B cell (primary cell): ENCODE data around the gene THAP11. TPM values are rescaled to one million over a fixed set of nuclear protein-coding genes. Genes with fewer than 3 reads are reported as not detected.
A peak's percentile ranks its signal among the peaks of the same experiment; 100 is the strongest.

Source experiments
- ATAC-seq: fragments of 200-7000 bp; cut with Tn5 transposase; one replicate; pipeline ENCODE4 v1.10.0; 2021; ENCODE audit warnings: low read depth, mild to moderate bottlenecking, moderate number of reproducible peaks, moderate library complexity
- CTCF ChIA-PET: fragments of 350-600 bp; sonication (Branson Sonifier 250); formaldehyde crosslinking; loops from one replicate; lab custom pipeline; 2021; ENCODE audit warnings: antibody characterized with exemption, inconsistent platforms; lab: Charles Lee
- POLR2A ChIA-PET: fragments of 350-600 bp; sonication (Branson Sonifier 250); formaldehyde crosslinking; loops from one replicate; lab custom pipeline; 2021; ENCODE audit warnings: antibody characterized with exemption; lab: Charles Lee
- DNase-seq: peaks from one replicate; pipeline ENCODE4 v3.0.0; 2013
- H2AFZ ChIP-seq: 2 replicates; pipeline ENCODE4 v1.6.1; 2012; ENCODE audit warnings: mild to moderate bottlenecking, low read depth, low read length; ENCODE audit not compliant: insufficient read depth, poor library complexity, severe bottlenecking
- H3K27ac ChIP-seq, 2 donors: 1 replicate in 1 of 2; 2 replicates in 1 of 2; pipeline ENCODE4 v1.5.1; 2012 to 2013; ENCODE audit warnings: low read length in 2 of 2, mild to moderate bottlenecking in 2 of 2, moderate library complexity in 1 of 2
- H3K27me3 ChIP-seq, 4 experiments: fragments of 200-600 bp in 1 of 4; sonication (generic) in 1 of 4; replicated peaks in 1 of 4; 1 replicate in 2 of 4; 2 replicates in 2 of 4; pipeline versions ENCODE4 v1.6.1 to v1.7.0; 2013 to 2016; ENCODE audit warnings: low read length in 3 of 4, mild to moderate bottlenecking in 2 of 4, mixed read lengths in 1 of 4, moderate library complexity in 1 of 4; ENCODE audit not compliant: insufficient read depth in 4 of 4, control insufficient read depth in 3 of 4; ENCODE audit errors: control extremely low read depth in 1 of 4
- H3K36me3 ChIP-seq, 2 experiments: replicated peaks in 1 of 2; 1 replicate in 1 of 2; 2 replicates in 1 of 2; pipeline versions ENCODE4 v1.6.1 to v1.7.1; 2013; ENCODE audit warnings: low read length in 1 of 2; ENCODE audit not compliant: insufficient read depth in 2 of 2, control insufficient read depth in 1 of 2; ENCODE audit errors: control extremely low read depth in 1 of 2, extremely low read depth in 1 of 2
- H3K4me1 ChIP-seq, 2 donors: fragments of 200-600 bp in 1 of 2; sonication (generic) in 1 of 2; 1 replicate in 1 of 2; 2 replicates in 1 of 2; pipeline versions ENCODE4 v1.5.1 to v1.6.1; 2013 to 2017; ENCODE audit warnings: low read length in 2 of 2; ENCODE audit not compliant: control insufficient read depth in 2 of 2, insufficient read depth in 2 of 2
- H3K4me2 ChIP-seq: replicated peaks from 2 replicates; pipeline ENCODE3; 2012; ENCODE audit warnings: mild to moderate bottlenecking, low read depth, low read length; ENCODE audit not compliant: poor library complexity, severe bottlenecking
- H3K4me3 ChIP-seq, 5 experiments: fragments of 200-600 bp in 1 of 5; sonication (generic) in 1 of 5; 1 replicate in 3 of 5; 2 replicates in 2 of 5; pipeline versions ENCODE4 v1.5.1 to v1.7.0; 2011 to 2016; ENCODE audit warnings: low read length in 4 of 5, mild to moderate bottlenecking in 4 of 5, low read depth in 2 of 5, control low read depth in 1 of 5, moderate library complexity in 1 of 5; ENCODE audit not compliant: insufficient read depth in 1 of 5; ENCODE audit errors: control extremely low read depth in 1 of 5, extremely low read depth in 1 of 5
- H3K79me2 ChIP-seq: fragments of 200-600 bp; sonication (generic); one replicate; pipeline ENCODE4 v1.6.0; 2016; ENCODE audit warnings: low read length; ENCODE audit not compliant: control insufficient read depth, insufficient read depth
- H3K9ac ChIP-seq: fragments of 200-600 bp; sonication (generic); 2 replicates; pipeline ENCODE4 v1.6.1; 2017; ENCODE audit warnings: mild to moderate bottlenecking, low read length, moderate library complexity
- H3K9me3 ChIP-seq, 3 donors: one replicate each; pipeline versions ENCODE4 v1.6.1 to v1.7.1; 2013; ENCODE audit warnings: low read length in 2 of 3; ENCODE audit not compliant: control insufficient read depth in 2 of 3, insufficient read depth in 1 of 3; ENCODE audit errors: control extremely low read depth in 1 of 3
- H4K20me1 ChIP-seq: 2 replicates; pipeline ENCODE4 v1.6.0; 2012; ENCODE audit warnings: mild to moderate bottlenecking, low read length; ENCODE audit not compliant: insufficient read depth, control insufficient read depth, poor library complexity, severe bottlenecking
- H3K27ac Mint-ChIP-seq: one replicate; pipeline ENCODE4 v1.8.0; 2021; ENCODE audit warnings: mixed read lengths
- H3K27me3 Mint-ChIP-seq: one replicate; pipeline ENCODE4 v1.8.0; 2021; ENCODE audit warnings: mixed read lengths
- H3K4me1 Mint-ChIP-seq: one replicate; pipeline ENCODE4 v1.8.0; 2021; ENCODE audit warnings: mixed read lengths
- H3K4me3 Mint-ChIP-seq: one replicate; pipeline ENCODE4 v1.8.0; 2021; ENCODE audit warnings: mixed read lengths
- H3K9me3 Mint-ChIP-seq: one replicate; pipeline ENCODE4 v1.8.0; 2022; ENCODE audit warnings: mixed read lengths; ENCODE audit not compliant: insufficient read depth
- EZH2 ChIP-seq: IDR thresholded peaks from 2 replicates; pipeline ENCODE4 v1.6.1; 2012; ENCODE audit warnings: borderline replicate concordance, low read depth, mild to moderate bottlenecking, moderate library complexity, low read length; ENCODE audit not compliant: insufficient read depth, poor library complexity, severe bottlenecking
- WGBS: methylation state at CpG from one replicate; pipeline ENCODE4 v1.1.5; 2013; ENCODE audit warnings: missing lambda C conversion rate; ENCODE audit not compliant: insufficient coverage; 5-methylcytosine and 5-hydroxymethylcytosine counted together
- intact Hi-C: fragments of 100-400 bp; cut with micrococcal nuclease; formaldehyde crosslinking; loops from one replicate; pipeline ENCODE4 v1.10.0; 2022
- polyA plus RNA-seq: library from polyadenylated mRNA; depleted of rRNA; stranded (reverse); fragments of >200 nt; gene quantifications from 2 replicates; pipeline ENCODE4 v1.2.3, GENCODE V29; 2012
- small RNA-seq: library from RNA; depleted of rRNA; stranded (forward); fragments of <200 nt; gene quantifications from one replicate; pipeline ENCODE3, GENCODE V24; 2012; ENCODE audit warnings: low replicate concordance, low read depth; ENCODE audit not compliant: insufficient read length
- total RNA-seq, 2 donors: library from RNA; stranded (reverse); fragments of 120-200 nt in 1 of 2; gene quantifications; 1 replicate in 1 of 2; 2 replicates in 1 of 2; pipeline versions ENCODE4 v1.2.3 to v1.2.4, GENCODE V29; 2013 to 2022
- TF ChIP-seq, protein P1 (sequence below): fragments of 200-600 bp; IDR thresholded peaks from one replicate; pipeline ENCODE4 v1.8.0; 2022; ENCODE audit warnings: antibody characterized with exemption, mild to moderate bottlenecking

The THAP11 gene
- total and polyA plus RNA-seq, 2 donors (not counting 1 experiment from before 2014, with no cell fraction given), result 24.4 to 42.7 TPM

DNA sequence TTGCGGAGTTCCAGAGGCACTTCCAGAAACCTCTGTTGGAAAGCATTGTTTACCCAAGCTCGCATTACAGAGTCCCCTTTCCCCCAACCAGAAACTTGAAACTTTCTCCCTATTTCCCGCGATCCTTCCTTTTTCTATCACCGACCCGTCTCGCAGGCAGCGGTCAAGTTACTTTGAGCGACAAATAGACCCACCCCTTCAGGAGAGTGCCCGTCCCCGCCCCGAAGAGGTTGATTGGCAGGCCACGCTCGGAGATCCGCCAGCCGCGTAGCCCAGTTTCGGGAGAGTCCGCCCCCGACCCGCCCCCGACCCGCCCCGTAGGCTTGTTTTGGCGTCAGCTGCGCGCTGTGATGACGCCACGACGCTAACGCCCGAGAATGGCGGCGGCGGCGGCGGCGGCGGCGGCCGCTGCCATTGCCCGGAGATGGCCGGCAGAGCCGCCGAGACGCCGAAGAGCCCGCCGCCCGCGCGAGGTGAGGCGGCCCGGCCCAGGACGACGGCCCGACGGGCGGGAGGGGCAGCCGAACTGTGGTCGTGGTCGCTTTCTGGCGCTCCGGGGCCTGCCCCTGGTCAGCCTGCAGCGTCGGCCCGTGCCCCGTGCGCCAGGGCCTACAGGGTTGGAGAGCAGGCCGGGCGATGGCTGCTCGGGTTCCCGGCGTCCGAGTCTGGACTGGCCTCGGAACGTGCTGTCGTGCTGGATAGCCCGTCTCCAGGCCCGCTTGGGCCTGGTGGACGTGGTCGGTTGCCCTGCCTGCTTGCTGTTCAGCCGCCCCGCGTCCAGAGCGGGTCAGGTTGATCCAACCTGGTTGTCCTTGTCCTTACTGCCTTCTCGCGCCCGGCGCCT, 51.0 kb downstream of the THAP11 start, which contains the start of gene PSKH1:
Gene PSKH1 (plus strand): TSS at position 356 of the 844 bp plus-strand sequence. CDS start 15,496 bp downstream, outside the sequence.
- peak within 1 kb of the TSS; percentile 85 for H3K27ac Mint-ChIP-seq
- peak within 1 kb of the TSS; percentile 90 for H3K4me3 Mint-ChIP-seq
- Histone ChIP-seq H3K4me3 (peak within 1 kb of the TSS; percentile 61 to 92 (median 76)), H3K9ac (peak within 1 kb of the TSS; percentile 91), H3K4me1 (peaks cover 16 to 18% of the 10 kb centered on the region in 2 donors), H2AFZ (peak within 1 kb of the TSS; percentile 72), H3K9me3 (no peaks in the 10 kb centered on the region), H3K4me2 (peak within 1 kb of the TSS; percentile 92), H4K20me1 (peaks cover 21% of the 10 kb centered on the region), H3K27me3 (no peaks in the 10 kb centered on the region), H3K27ac (peak within 1 kb of the TSS; percentile 77 to 95), H3K79me2 (peaks cover 59% of the 10 kb centered on the region), H3K36me3 (no peaks in the 10 kb centered on the region)
- ATAC-seq (peak; percentile 99), DNase-seq (peak; percentile 95)
- peaks cover 31% of the 10 kb centered on the region for H3K4me1 Mint-ChIP-seq
- WGBS, result under 1% methylated on average over 89 of the region's 90 CpGs
- intact Hi-C loops, result loop anchor here (1.0 to 5.0 kb wide), 7 partner anchors 21 to 191 kb away; partner anchors contain the start of genes CENPT, DDX28, DUS2 and NUTF2
- H3K27me3 Mint-ChIP-seq, result no peaks in the 10 kb centered on the region
- H3K9me3 Mint-ChIP-seq, result no peaks in the 10 kb centered on the region
- ChIA-PET CTCF (interaction anchor here (0.6 to 3.0 kb wide), 10 partner anchors 9 to 956 kb away, joined by 3 to 23 read pairs (median 4); partner anchors contain the start of gene NRN1L), POLR2A (interaction anchor here (0.5 to 2.2 kb wide), 4 partner anchors 33 to 307 kb away, joined by 3 to 19 read pairs (median 4); partner anchors contain the start of gene PSMB10)
- TF ChIP-seq, protein P1, sequence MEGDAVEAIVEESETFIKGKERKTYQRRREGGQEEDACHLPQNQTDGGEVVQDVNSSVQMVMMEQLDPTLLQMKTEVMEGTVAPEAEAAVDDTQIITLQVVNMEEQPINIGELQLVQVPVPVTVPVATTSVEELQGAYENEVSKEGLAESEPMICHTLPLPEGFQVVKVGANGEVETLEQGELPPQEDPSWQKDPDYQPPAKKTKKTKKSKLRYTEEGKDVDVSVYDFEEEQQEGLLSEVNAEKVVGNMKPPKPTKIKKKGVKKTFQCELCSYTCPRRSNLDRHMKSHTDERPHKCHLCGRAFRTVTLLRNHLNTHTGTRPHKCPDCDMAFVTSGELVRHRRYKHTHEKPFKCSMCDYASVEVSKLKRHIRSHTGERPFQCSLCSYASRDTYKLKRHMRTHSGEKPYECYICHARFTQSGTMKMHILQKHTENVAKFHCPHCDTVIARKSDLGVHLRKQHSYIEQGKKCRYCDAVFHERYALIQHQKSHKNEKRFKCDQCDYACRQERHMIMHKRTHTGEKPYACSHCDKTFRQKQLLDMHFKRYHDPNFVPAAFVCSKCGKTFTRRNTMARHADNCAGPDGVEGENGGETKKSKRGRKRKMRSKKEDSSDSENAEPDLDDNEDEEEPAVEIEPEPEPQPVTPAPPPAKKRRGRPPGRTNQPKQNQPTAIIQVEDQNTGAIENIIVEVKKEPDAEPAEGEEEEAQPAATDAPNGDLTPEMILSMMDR, result no peak
- no peak for TF ChIP-seq EZH2

Small RNAs within 50 kb of the gene (small RNA-seq; reads per million reads assigned to genes)
- gene AC040162.2 (not detected), gene NRN1L (not detected)

Other genes with a start within 250 kb of the THAP11 start
- gene CARMIL2, start 197.2 kb upstream of the THAP11 start, total RNA-seq, result 167 and 170 TPM in 2 replicates
- gene CARMIL2, start 197.2 kb upstream of the THAP11 start, polyA plus RNA-seq, result 169 and 235 TPM in 2 replicates
- gene ACD, start 182.1 kb upstream of the THAP11 start, total RNA-seq, result 47.6 and 58.1 TPM in 2 replicates
- gene ACD, start 182.1 kb upstream of the THAP11 start, polyA plus RNA-seq, result 60.2 and 71.4 TPM in 2 replicates
- 13.6 and 14.8 TPM in 2 replicates for gene PARD6A, start 181.4 kb upstream of the THAP11 start, total RNA-seq
- 7.9 and 15.9 TPM in 2 replicates for gene PARD6A, start 181.4 kb upstream of the THAP11 start, polyA plus RNA-seq
- 12.8 and 14.3 TPM in 2 replicates for gene ENKD1, start 175.6 kb upstream of the THAP11 start, total RNA-seq
- gene ENKD1, start 175.6 kb upstream of the THAP11 start, polyA plus RNA-seq, result 12.6 and 13.3 TPM in 2 replicates
- gene C16orf86, start 175.5 kb upstream of the THAP11 start, total RNA-seq, result 8.7 and 9.9 TPM in 2 replicates
- 13.3 and 18.0 TPM in 2 replicates for gene C16orf86, start 175.5 kb upstream of the THAP11 start, polyA plus RNA-seq
- 18.1 and 18.2 TPM in 2 replicates for gene GFOD2, start 123.0 kb upstream of the THAP11 start, total RNA-seq
- gene GFOD2, start 123.0 kb upstream of the THAP11 start, polyA plus RNA-seq, result 9.5 and 11.9 TPM in 2 replicates
- gene RANBP10, start 35.8 kb upstream of the THAP11 start, total RNA-seq, result 32.2 and 33.1 TPM in 2 replicates
- 26.8 and 29.0 TPM in 2 replicates for gene RANBP10, start 35.8 kb upstream of the THAP11 start, polyA plus RNA-seq
- 1.1 and 1.2 TPM in 2 replicates for gene TSNAXIP1, start 35.4 kb upstream of the THAP11 start, total RNA-seq
- gene TSNAXIP1, start 35.4 kb upstream of the THAP11 start, polyA plus RNA-seq, result 0.97 and 1.2 TPM in 2 replicates
- gene NUTF2, start 4.6 kb downstream of the THAP11 start, total RNA-seq, result 42.8 and 50.1 TPM in 2 replicates
- 39.6 and 87.3 TPM in 2 replicates for gene NUTF2, start 4.6 kb downstream of the THAP11 start, polyA plus RNA-seq
- gene CENPT, start 5.4 kb downstream of the THAP11 start, total RNA-seq, result 75.0 and 82.7 TPM in 2 replicates
- 165 and 169 TPM in 2 replicates for gene CENPT, start 5.4 kb downstream of the THAP11 start, polyA plus RNA-seq
- gene EDC4, start 30.7 kb downstream of the THAP11 start, total RNA-seq, result 83.3 and 95.1 TPM in 2 replicates
- 84.5 and 92.0 TPM in 2 replicates for gene EDC4, start 30.7 kb downstream of the THAP11 start, polyA plus RNA-seq
- gene NRN1L, start 42.6 kb downstream of the THAP11 start, total RNA-seq, result 2.1 and 2.8 TPM in 2 replicates
- gene NRN1L, start 42.6 kb downstream of the THAP11 start, polyA plus RNA-seq, result 4.1 and 4.2 TPM in 2 replicates
- 29.1 TPM in 2 replicates for gene PSKH1, start 50.9 kb downstream of the THAP11 start, total RNA-seq
- 13.0 and 20.1 TPM in 2 replicates for gene PSKH1, start 50.9 kb downstream of the THAP11 start, polyA plus RNA-seq
- gene CTRL, start 89.5 kb downstream of the THAP11 start, total RNA-seq, result 5.8 and 8.1 TPM in 2 replicates
- 17.8 and 19.0 TPM in 2 replicates for gene CTRL, start 89.5 kb downstream of the THAP11 start, polyA plus RNA-seq
- gene PSMB10, start 94.5 kb downstream of the THAP11 start, total RNA-seq, result 167 and 176 TPM in 2 replicates
- gene PSMB10, start 94.5 kb downstream of the THAP11 start, polyA plus RNA-seq, result 127 and 176 TPM in 2 replicates
- 12.4 and 16.3 TPM in 2 replicates for gene LCAT, start 101.8 kb downstream of the THAP11 start, total RNA-seq
- gene LCAT, start 101.8 kb downstream of the THAP11 start, polyA plus RNA-seq, result 7.6 and 9.3 TPM in 2 replicates
- gene SLC12A4, start 126.3 kb downstream of the THAP11 start, total RNA-seq, result 42.2 and 43.8 TPM in 2 replicates
- 20.2 and 34.0 TPM in 2 replicates for gene SLC12A4, start 126.3 kb downstream of the THAP11 start, polyA plus RNA-seq
- gene DPEP3, start 138.2 kb downstream of the THAP11 start, total RNA-seq, result 2.0 and 2.6 TPM in 2 replicates
- gene DPEP3, start 138.2 kb downstream of the THAP11 start, polyA plus RNA-seq, result 1.9 and 3.1 TPM in 2 replicates
- gene DPEP2, start 157.2 kb downstream of the THAP11 start, total RNA-seq, result 122 and 123 TPM in 2 replicates
- 150 and 169 TPM in 2 replicates for gene DPEP2, start 157.2 kb downstream of the THAP11 start, polyA plus RNA-seq
- not detected in 2 replicates for gene DPEP2NB, start 173.6 kb downstream of the THAP11 start, total RNA-seq
- not detected in 2 replicates for gene DPEP2NB, start 173.6 kb downstream of the THAP11 start, polyA plus RNA-seq
- 19.2 and 20.2 TPM in 2 replicates for gene DDX28, start 180.9 kb downstream of the THAP11 start, total RNA-seq
- gene DDX28, start 180.9 kb downstream of the THAP11 start, polyA plus RNA-seq, result 6.4 and 8.0 TPM in 2 replicates
- gene DUS2, start 181.0 kb downstream of the THAP11 start, total RNA-seq, result 61.1 and 69.1 TPM in 2 replicates
- gene DUS2, start 181.0 kb downstream of the THAP11 start, polyA plus RNA-seq, result 93.0 and 98.9 TPM in 2 replicates
- gene NFATC3, start 243.1 kb downstream of the THAP11 start, total RNA-seq, result 115 TPM in 2 replicates
- gene NFATC3, start 243.1 kb downstream of the THAP11 start, polyA plus RNA-seq, result 33.4 and 42.7 TPM in 2 replicates